Ovary (tissue), 3 donors: ENCODE measurements around the gene PRDM16.

Experiments
- CTCF ChIP-seq, 3 donors: fragments of 450-650 bp in 2 of 3; fragments of 200-600 bp in 1 of 3; IDR thresholded peaks; one replicate each; pipeline versions ENCODE4 v1.5.1 to v1.8.0; 2016 to 2022; ENCODE audit warnings: antibody characterized with exemption in 3 of 3, mild to moderate bottlenecking in 1 of 3
- EP300 ChIP-seq: sonication (generic); formaldehyde crosslinking; IDR thresholded peaks from one replicate; pipeline ENCODE4 v1.6.1; 2017; ENCODE audit warnings: antibody characterized with exemption
- donor health status: DM: no; HTN: no; CAD: no.

GRCh38 chr1:3466366-3467075, 397.5 kb downstream of the PRDM16 start:
- TF ChIP-seq CTCF (IDR thresholded peaks at IDR 0.05) (no peak), EP300 (no peak)
